Left ventricle myocardium inferior (tissue), 1 donor: ENCODE measurements around the gene ARPC5. TPM values are rescaled to one million over a fixed set of nuclear protein-coding genes. Genes with fewer than 3 reads are reported as not detected.

ENCODE experiments used
- DNase-seq: peaks from one replicate; pipeline ENCODE4 v3.0.0-alpha.2; 2020
- H3K27ac ChIP-seq: fragments of 200-600 bp; replicated peaks from 2 replicates; pipeline ENCODE4 v1.8.0; 2021
- H3K27me3 ChIP-seq: fragments of 200-600 bp; 2 replicates; pipeline ENCODE4 v1.8.0; 2021; ENCODE audit warnings: low read depth
- H3K36me3 ChIP-seq: fragments of 200-600 bp; 2 replicates; pipeline ENCODE4 v1.8.0; 2021
- H3K4me1 ChIP-seq: fragments of 200-600 bp; 2 replicates; pipeline ENCODE4 v1.8.0; 2021
- H3K4me3 ChIP-seq: fragments of 200-600 bp; 2 replicates; pipeline ENCODE4 v1.8.0; 2021; ENCODE audit warnings: mild to moderate bottlenecking, moderate library complexity
- H3K9me3 ChIP-seq: fragments of 200-600 bp; replicated peaks from 2 replicates; pipeline ENCODE4 v1.8.0; 2021
- CTCF ChIP-seq: fragments of 200-600 bp; IDR thresholded peaks from 2 replicates; pipeline ENCODE4 v1.8.0; 2021; ENCODE audit warnings: antibody characterized with exemption, mild to moderate bottlenecking, borderline replicate concordance
- intact Hi-C: fragments of 100-400 bp; cut with micrococcal nuclease; formaldehyde crosslinking; loops from one replicate; pipeline ENCODE4 v1.11.0; 2022
- total RNA-seq: library from RNA; stranded (reverse); fragmentation: NEBNext Ultra II Directional; extraction: Animal tissue kit (Norgen Biotek cat#: 25700); gene quantifications from one replicate; pipeline ENCODE4 v1.2.1, GENCODE V29; 2021
- donor health status: DM: no; HTN: yes; CAD: no; lungs with severe emphysema.

Gene ARPC5
- total RNA-seq, 1 donor from 2014 or later = 33.6 TPM

- Histone ChIP-seq H3K9me3 (no peaks in the 10 kb centered on the region), H3K4me1 (no peaks in the 10 kb centered on the region), H3K27me3 (no peaks in the 10 kb centered on the region), H3K27ac (peak within 1 kb of the TSS; percentile 54), H3K4me3 (peak within 1 kb of the TSS; percentile 39), H3K36me3 (no peaks in the 10 kb centered on the region)
- TF ChIP-seq CTCF = no peak
- no peak for DNase-seq
- intact Hi-C loops = no loop called here
Observed at GRCh38 chr1:183590244-183591191, 45.1 kb downstream of the ARPC5 start, which contains the start of gene NCF2. TSS of gene NCF2 (minus strand) at chr1:183590459. CDS start at chr1:183590329, 130 bp downstream.

- no peak for TF ChIP-seq CTCF
- H3K9me3 ChIP-seq = no peaks in the 10 kb centered on the region
- no peaks in the 10 kb centered on the region for H3K27me3 ChIP-seq
- peak overlapping the region; percentile 54 for H3K27ac ChIP-seq
- H3K4me3 ChIP-seq = peak overlapping the region; percentile 39
- DNase-seq = no peak
- intact Hi-C loops = no loop called here
- H3K4me1 ChIP-seq = no peaks in the 10 kb centered on the region
- H3K36me3 ChIP-seq = no peaks in the 10 kb centered on the region
Observed at GRCh38 chr1:183589874-183590243, 45.7 kb downstream of the ARPC5 start.

- DNase-seq = no peak
Observed at GRCh38 chr1:183589384-183589783, 46.2 kb downstream of the ARPC5 start.

GRCh38 chr1:183588827-183589226 is 46.8 kb downstream of the ARPC5 start:
- intact Hi-C loops = no loop called here
- no peaks in the 10 kb centered on the region for H3K27me3 ChIP-seq
- no peaks in the 10 kb centered on the region for H3K36me3 ChIP-seq
- peak overlapping the region; percentile 39 for H3K4me3 ChIP-seq
- no peaks in the 10 kb centered on the region for H3K9me3 ChIP-seq
- no peak for TF ChIP-seq CTCF
- no peak for DNase-seq
- H3K4me1 ChIP-seq = no peaks in the 10 kb centered on the region
- peak overlapping the region; percentile 23 for H3K27ac ChIP-seq

More at GRCh38 chr1:183589384-183589783, 46.2 kb downstream of the ARPC5 start:
- peak overlapping the region; percentile 54 for H3K27ac ChIP-seq
- H3K4me3 ChIP-seq = peak overlapping the region; percentile 39
- H3K27me3 ChIP-seq = no peaks in the 10 kb centered on the region
- no peaks in the 10 kb centered on the region for H3K36me3 ChIP-seq
- no peaks in the 10 kb centered on the region for H3K9me3 ChIP-seq
- intact Hi-C loops = no loop called here
- no peak for TF ChIP-seq CTCF
- no peaks in the 10 kb centered on the region for H3K4me1 ChIP-seq

- no peak for DNase-seq
- Histone ChIP-seq H3K4me3 (no peak overlapping the region), H3K36me3 (no peaks in the 10 kb centered on the region), H3K4me1 (peaks cover 7% of the 10 kb centered on the region), H3K27me3 (no peaks in the 10 kb centered on the region), H3K9me3 (no peaks in the 10 kb centered on the region), H3K27ac (no peak overlapping the region)
- TF ChIP-seq CTCF = no peak
- intact Hi-C loops = no loop called here
Observed at GRCh38 chr1:183586926-183587325, 48.7 kb downstream of the ARPC5 start.
